Nephron (organoid): ENCODE data around the gene RIMS4.

ENCODE experiments used
- H3K27ac Mint-ChIP-seq, 3 experiments: 2 replicates each; pipeline ENCODE4 v1.8.0; 2020; ENCODE audit warnings: mixed read lengths in 3 of 3, mild to moderate bottlenecking in 2 of 3, moderate library complexity in 1 of 3
- H3K27me3 Mint-ChIP-seq: 2 replicates; pipeline ENCODE4 v1.8.0; 2021; ENCODE audit warnings: low read depth, mild to moderate bottlenecking, moderate library complexity, mixed read lengths
- H3K36me3 Mint-ChIP-seq: 2 replicates; pipeline ENCODE4 v1.8.0; 2020; ENCODE audit warnings: low read depth, mixed read lengths
- H3K4me1 Mint-ChIP-seq: 2 replicates; pipeline ENCODE4 v1.8.0; 2020; ENCODE audit warnings: mixed read lengths
- H3K4me3 Mint-ChIP-seq, 3 experiments: 2 replicates each; pipeline ENCODE4 v1.8.0; 2020; ENCODE audit warnings: mild to moderate bottlenecking in 3 of 3, mixed read lengths in 3 of 3, moderate library complexity in 2 of 3
- H3K9me3 Mint-ChIP-seq: 2 replicates; pipeline ENCODE4 v1.8.0; 2020; ENCODE audit warnings: mixed read lengths
- CTCF ChIP-seq, 3 experiments: fragments of 200-600 bp; sonication (generic); IDR thresholded peaks; one replicate each; pipeline ENCODE4 v1.5.0; 2021; ENCODE audit warnings: antibody characterized with exemption in 3 of 3; ENCODE audit not compliant: unreplicated experiment in 3 of 3

Gene RIMS4

GRCh38 chr20:44840826-44841225 is 30.5 kb upstream of the RIMS4 start:
- Mint-ChIP-seq H3K9me3 (peaks cover 3% of the 10 kb centered on the region), H3K4me1 (peaks cover 4% of the 10 kb centered on the region), H3K36me3 (no peaks in the 10 kb centered on the region), H3K4me3 (no peak overlapping the region), H3K27me3 (peaks cover 12% of the 10 kb centered on the region), H3K27ac (no peak overlapping the region)
- TF ChIP-seq CTCF (IDR thresholded peaks at IDR 0.05; ENCODE audit: unreplicated experiment in 3 of 3) = no peak

DNA sequence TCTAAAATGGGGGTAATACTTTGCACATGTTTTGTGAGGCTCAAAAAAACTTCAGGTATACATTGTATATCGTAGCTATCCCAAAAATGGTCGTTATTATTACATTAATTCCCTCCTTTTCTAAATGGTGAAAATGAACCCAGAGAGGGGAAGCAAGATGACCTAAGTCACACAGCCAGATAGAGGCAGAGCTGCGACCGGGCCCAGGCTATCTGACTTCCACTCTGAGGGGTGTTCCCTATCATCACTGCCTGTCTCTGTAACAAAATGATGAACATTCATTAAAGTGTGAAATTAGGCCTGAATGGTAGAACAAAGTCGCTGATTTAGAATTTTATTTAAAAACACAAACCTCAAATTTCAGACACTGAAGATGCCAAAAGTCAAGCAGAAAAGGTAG is 29.1 kb upstream of the RIMS4 start:
- Mint-ChIP-seq H3K27ac (no peak overlapping the region), H3K4me1 (peaks cover 6% of the 10 kb centered on the region), H3K27me3 (peaks cover 8% of the 10 kb centered on the region), H3K9me3 (peaks cover 3% of the 10 kb centered on the region), H3K36me3 (no peaks in the 10 kb centered on the region), H3K4me3 (no peak overlapping the region)
- no peak for TF ChIP-seq CTCF (IDR thresholded peaks at IDR 0.05; ENCODE audit: unreplicated experiment in 3 of 3)

- no peak for TF ChIP-seq CTCF (IDR thresholded peaks at IDR 0.05; ENCODE audit: unreplicated experiment in 3 of 3)
- H3K36me3 Mint-ChIP-seq = no peaks in the 10 kb centered on the region
- H3K27ac Mint-ChIP-seq = no peak overlapping the region
- H3K27me3 Mint-ChIP-seq = peaks cover 8% of the 10 kb centered on the region
- H3K9me3 Mint-ChIP-seq = peaks cover 3% of the 10 kb centered on the region
- peaks cover 6% of the 10 kb centered on the region for H3K4me1 Mint-ChIP-seq
- no peak overlapping the region for H3K4me3 Mint-ChIP-seq
Measured at GRCh38 chr20:44838521-44838920, 28.2 kb upstream of the RIMS4 start.

- H3K27ac Mint-ChIP-seq = no peak overlapping the region
- peaks cover 7% of the 10 kb centered on the region for H3K4me1 Mint-ChIP-seq
- no peak for TF ChIP-seq CTCF (IDR thresholded peaks at IDR 0.05; ENCODE audit: unreplicated experiment in 3 of 3)
- H3K27me3 Mint-ChIP-seq = peaks cover 4% of the 10 kb centered on the region
- peaks cover 3% of the 10 kb centered on the region for H3K9me3 Mint-ChIP-seq
- no peak overlapping the region for H3K4me3 Mint-ChIP-seq
- no peaks in the 10 kb centered on the region for H3K36me3 Mint-ChIP-seq
Measured at GRCh38 chr20:44837946-44838345, 27.6 kb upstream of the RIMS4 start.

GRCh38 chr20:44836601-44837120 is 26.3 kb upstream of the RIMS4 start:
- Mint-ChIP-seq H3K27me3 (peaks cover 7% of the 10 kb centered on the region), H3K4me1 (peaks cover 10% of the 10 kb centered on the region), H3K27ac (no peak overlapping the region), H3K36me3 (no peaks in the 10 kb centered on the region), H3K4me3 (no peak overlapping the region), H3K9me3 (peaks cover 3% of the 10 kb centered on the region)
- no peak for TF ChIP-seq CTCF (IDR thresholded peaks at IDR 0.05; ENCODE audit: unreplicated experiment in 3 of 3)

DNA sequence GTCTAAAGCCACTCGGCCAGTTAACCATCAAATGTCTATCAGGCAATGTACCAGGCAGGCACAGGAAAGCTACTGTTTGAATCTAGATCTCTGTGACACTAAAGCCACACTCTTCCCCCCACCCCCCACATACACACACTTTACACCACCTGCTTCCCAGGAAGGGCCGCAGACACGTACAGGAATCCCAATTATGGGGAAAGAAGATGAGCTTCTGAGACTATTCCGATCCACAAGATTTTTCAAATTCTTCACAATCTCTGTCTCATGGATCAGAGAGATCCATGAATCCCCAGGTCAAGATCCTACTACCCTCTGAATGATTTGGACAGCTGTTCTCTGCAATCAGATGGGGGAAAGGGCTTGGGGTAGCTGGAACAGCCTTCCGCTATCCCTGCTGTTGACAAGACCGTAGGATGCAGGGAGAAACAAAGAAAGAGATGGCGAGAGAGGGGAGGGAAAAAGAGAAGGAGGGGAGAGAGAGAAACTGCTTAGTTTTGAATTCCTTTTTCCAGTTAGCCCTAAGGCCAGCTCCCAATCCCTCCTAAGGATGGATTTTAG is 25.4 kb upstream of the RIMS4 start:
- H3K9me3 Mint-ChIP-seq = peaks cover 3% of the 10 kb centered on the region
- no peak overlapping the region for H3K4me3 Mint-ChIP-seq
- H3K4me1 Mint-ChIP-seq = peaks cover 10% of the 10 kb centered on the region
- H3K36me3 Mint-ChIP-seq = no peaks in the 10 kb centered on the region
- H3K27me3 Mint-ChIP-seq = peaks cover 7% of the 10 kb centered on the region
- no peak overlapping the region for H3K27ac Mint-ChIP-seq
- no peak for TF ChIP-seq CTCF (IDR thresholded peaks at IDR 0.05; ENCODE audit: unreplicated experiment in 3 of 3)
